Metanephros (tissue), 1 donor: Measurements from ENCODE around the gene TTC9C. TPM values are rescaled to one million over a fixed set of nuclear protein-coding genes. Genes with fewer than 3 reads are reported as not detected.

ENCODE experiments used
- total RNA-seq: library from RNA; depleted of rRNA; stranded (reverse); fragments of >200 nt; gene quantifications from one replicate; pipeline ENCODE4 v1.2.3, GENCODE V29; 2014

TTC9C gene, protein sequence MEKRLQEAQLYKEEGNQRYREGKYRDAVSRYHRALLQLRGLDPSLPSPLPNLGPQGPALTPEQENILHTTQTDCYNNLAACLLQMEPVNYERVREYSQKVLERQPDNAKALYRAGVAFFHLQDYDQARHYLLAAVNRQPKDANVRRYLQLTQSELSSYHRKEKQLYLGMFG
- 34.4 TPM for total RNA-seq

DNA sequence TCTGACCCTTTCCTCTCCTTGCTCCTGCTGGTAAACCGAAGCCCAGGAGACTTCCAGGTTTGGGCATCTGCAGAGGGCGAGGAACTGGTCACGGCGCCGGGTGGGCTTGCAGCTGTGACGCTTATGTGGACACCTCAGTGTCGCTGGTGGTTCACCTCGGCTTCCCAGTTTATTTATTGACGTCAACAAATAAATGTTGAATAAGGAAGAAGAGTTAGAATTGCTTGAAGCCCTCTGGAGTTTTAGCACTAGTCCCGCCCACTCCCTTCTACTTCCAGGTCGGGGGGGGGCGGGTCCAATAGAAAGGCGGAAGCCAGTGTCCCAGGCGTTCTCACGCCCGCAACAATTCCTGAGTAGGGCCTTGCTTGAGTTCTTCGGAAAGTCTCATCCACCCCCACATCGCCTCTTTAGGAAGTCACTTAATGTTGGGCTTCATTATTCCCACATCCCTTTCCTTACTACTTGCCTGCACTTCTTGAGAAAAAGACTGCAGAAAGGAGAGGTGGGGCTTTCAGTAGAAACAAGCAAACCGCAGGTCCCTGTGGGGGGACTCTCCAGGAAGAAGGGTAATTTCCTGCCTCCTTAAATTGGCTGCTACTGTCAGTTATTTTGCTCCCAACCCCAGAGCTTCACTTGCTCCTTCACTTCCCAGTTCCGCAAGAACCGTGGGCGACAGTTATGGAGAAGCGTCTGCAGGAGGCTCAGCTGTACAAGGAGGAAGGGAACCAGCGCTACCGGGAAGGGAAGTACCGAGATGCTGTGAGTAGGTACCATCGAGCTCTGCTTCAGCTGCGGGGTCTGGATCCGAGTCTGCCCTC lies at the start of gene TTC9C:
Gene TTC9C (plus strand): TSS at position 316 of the 818 bp plus-strand sequence. CDS start 363 bp downstream, at position 679.

DNA sequence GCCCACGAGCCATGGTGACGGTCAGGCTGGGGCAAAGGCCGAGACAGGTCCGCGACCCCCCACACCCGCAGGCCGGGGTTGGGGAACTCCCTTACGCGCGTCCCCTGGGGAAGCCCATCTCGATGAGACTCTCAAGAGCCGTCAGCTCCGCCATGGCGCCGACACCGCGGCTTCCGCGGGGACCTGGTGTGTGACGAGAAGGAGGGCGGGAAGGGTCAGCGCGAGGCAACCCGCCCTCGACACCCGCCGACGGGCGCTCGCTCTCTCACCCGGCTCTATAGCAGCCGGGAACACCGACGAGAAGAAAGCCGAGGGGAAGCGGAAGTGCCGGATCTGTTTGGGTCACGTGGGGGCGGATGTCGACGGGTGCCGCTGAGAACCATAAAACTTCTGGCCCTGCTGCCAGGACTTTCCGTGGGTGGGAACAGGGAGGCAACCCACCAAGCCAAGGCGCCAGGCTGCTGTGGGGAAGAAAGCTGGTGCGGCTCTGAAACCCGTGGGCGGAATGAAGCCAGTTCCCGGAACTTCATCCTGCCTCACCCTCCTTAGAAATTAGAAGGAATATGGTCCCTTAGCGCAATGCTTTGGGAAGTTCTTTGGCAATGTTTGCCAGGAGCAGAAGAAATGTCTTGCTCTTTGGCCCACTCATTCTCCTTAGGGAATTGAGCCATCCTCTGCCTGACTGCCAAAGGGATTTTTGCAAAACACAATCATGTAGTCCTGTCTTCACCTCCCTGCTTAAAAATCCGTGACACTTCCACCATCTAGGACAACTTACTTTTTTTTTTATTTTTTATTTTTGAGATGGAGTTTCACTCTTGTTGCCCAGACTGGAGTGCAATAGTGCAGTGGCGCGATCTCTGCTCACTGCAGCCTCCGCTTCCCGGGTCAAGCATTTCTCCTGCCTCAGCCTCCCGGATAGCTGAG lies 49.3 kb upstream of the TTC9C start, which contains the start of gene UBXN1:
Gene UBXN1 (minus strand): TSS at position 304 of the 927 bp plus-strand sequence. CDS start 150 bp downstream, at position 154.

DNA sequence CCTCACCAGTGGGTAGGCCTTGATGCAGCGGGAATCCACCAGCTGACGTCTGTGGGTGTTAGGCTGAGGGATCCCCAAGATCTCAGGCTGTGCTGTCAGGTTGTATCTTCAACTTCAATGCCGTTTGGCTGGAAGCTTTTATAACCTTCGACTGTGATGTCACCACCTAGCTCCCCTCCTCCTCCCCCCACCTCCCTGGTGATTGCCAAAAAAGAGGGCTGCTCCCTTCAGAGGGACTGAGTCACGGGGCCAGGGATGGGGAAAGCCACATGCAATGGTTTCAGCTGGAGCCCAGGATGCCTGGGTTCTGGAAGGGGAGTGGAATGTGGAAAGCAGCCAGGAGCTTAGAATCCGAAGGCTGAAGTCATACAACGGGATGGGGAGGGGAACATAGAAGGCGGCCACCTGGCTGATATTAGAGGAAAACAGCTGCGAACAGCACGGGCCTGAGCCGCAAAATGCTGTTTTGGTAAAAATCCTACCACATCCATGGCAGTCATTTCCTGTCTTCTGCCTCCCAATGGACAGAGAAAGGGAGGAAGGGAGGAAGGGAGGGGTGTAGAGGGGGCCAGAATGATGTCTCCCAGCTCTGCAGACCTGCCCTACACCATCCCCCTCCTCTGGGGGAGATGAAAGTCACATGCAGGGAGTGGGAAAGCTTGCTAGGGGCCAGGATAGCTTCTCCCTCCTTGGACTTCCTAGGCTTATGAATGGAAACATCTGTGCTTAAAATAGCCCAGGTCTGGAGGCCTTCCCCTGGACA lies 38.7 kb upstream of the TTC9C start, which contains the start of gene LRRN4CL:
Gene LRRN4CL (minus strand): TSS at position 110 of the 763 bp plus-strand sequence. CDS start 1,022 bp downstream, outside the sequence.

DNA sequence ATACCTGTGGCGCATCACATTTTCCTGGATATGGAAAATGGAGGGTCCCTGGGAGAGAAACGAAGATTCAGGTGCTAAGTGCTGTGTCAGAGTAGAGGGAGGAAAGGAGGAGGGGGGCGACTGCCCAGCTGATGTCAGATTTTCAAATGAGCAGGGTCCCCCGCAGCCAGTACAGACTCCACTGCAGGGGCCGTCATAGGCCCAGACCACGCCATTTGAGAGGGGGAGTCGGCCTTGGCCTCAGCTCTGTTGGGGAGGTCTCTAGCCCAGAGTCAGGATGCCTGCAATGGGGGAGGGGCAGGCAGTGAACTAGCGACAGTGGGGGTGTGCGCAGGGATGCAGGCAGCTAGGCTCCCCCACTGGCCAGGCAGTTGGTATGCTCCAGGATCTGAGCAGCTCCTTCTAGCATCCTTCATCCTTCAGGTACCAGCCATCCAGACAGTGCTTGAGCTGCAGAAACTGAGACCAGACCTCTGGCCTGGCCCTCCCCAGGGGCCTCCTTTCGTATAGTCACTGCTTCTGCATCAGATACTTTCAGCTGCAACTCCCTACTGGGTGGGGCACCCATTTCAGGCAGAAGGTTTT lies 20.9 kb upstream of the TTC9C start, which contains the start of the genes BSCL2 and GNG3:
Gene BSCL2 (minus strand): TSS at position 148 of the 585 bp plus-strand sequence. CDS start 229 bp downstream, outside the sequence.
Gene GNG3 (plus strand): TSS at position 400 of the 585 bp plus-strand sequence. CDS start 620 bp downstream, outside the sequence.

DNA sequence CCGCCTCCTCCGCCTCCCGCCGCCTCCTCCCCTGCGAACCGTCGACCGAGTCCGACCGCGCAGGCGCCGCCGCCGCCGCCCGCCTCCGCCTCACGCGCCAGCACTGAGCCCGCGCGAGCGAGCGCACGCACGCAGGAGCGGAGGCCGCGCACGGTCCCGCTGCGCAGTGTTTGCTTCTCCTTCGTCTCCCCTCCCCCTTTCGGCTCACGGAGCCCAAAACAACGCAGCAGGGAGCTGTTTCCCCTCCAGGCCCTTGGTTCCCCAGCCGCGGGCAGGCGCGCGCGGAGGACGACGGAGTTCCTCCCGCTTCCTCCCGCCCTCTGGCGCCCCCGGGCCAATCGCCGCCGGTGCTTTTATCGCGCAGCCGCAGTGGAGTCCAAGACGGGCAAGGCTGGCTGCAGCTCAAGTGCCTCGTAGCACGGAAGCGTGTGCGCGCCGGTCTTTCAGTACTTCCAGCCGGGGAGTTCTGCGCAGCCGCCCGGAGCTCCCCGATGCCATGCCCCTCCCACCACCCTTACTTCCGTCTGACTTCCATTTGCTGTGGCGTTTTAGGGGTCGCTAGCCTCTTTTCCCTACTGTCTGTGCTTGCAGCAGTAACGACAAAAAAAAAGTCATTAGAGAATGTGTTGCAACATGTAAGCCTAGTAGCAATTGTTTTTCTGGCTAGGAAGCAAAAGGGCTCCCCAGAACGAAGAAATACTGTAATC lies 968 bp upstream of the TTC9C start, which contains the start of gene HNRNPUL2:
Gene HNRNPUL2 (minus strand): TSS at position 293 of the 707 bp plus-strand sequence. CDS start 301 bp downstream, outside the sequence.

DNA sequence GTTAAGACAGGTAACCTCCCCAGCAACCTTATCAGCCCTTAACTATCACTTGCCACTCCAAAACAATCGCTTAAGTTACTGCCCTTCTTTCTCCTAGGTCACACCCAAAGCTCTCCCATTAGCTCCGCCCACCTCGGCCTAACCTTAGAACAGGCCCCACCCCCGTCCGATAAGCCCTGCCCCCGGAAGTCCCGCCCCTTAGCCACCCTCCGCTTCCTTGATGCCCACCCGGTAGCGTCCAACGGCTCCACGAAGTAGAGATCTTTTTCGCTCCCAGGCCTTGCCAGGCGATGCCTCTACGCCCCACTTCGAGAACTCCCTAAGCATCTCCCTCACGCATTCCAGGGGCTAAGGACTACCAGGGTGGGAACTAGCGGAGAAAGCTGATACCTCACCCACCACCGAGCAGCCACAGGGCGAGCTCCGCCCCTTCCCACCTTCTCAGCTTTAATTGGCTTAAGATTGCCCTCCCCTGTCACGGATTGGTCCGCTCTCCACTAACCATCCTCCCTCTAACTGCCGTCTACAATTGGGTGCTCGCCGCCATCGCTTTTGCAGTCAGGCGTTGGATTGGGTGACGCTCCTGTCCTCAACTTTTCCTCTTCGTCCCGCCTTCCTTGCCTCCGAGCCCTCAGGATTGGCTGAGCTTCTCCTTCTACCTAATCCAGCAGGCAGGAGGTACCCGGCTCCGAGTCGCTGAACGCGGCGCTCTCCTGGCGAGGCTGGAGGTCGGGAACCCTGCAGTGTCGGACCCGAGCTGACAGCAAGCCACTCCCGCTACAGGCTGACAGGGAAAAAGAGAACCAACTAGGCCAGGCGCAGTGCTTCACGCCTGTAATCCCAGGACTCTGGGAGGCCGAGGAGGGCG lies 25.7 kb downstream of the TTC9C start, which contains the start of gene ZBTB3:
Gene ZBTB3 (minus strand): TSS at position 425 of the 868 bp plus-strand sequence. CDS start 496 bp downstream, outside the sequence.

DNA sequence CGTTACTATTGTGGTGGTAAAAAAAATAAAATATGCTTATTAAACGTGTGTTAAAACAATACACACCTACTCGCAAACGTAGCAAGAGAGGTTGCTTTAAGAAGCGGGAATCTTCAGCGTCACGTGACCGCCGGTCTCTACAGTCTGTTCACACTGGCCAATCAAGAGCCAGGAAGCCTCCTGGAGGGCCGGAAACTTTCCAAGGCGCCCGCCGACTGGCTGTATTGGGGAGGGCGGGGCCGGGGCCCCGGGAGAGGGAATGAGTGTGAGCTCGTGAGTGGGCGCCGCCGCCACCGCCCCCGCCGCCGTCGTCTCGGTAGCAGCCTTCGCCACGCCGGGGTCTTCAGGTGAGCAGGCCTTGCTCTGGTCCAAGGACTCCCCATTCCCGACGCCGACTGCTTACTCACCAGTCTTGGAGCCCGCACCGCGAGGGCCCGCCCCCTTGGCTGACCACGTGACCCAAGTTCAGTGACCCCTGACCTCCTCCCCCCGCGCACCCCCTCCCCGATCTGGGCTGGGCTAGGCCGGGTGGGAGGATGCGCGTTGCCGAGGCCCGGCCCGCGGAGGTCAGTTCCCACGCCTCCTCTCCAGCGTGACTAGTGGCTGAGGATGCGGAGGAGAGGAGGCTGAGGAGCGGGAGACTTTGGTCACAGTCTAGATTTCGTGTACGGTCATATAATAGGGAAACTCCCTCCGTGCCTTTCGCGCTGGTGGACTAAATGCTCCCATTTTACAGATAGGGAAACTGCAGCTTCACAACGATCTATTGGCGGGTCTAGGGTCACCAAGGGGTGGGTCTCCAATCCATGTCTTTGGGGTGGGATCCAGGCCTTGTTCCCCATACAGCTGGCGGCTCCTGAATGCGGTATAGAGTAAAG lies 43.1 kb downstream of the TTC9C start, which contains the start of gene TAF6L:
Gene TAF6L (plus strand): TSS at position 253 of the 878 bp plus-strand sequence. CDS start 4,388 bp downstream, outside the sequence.

DNA sequence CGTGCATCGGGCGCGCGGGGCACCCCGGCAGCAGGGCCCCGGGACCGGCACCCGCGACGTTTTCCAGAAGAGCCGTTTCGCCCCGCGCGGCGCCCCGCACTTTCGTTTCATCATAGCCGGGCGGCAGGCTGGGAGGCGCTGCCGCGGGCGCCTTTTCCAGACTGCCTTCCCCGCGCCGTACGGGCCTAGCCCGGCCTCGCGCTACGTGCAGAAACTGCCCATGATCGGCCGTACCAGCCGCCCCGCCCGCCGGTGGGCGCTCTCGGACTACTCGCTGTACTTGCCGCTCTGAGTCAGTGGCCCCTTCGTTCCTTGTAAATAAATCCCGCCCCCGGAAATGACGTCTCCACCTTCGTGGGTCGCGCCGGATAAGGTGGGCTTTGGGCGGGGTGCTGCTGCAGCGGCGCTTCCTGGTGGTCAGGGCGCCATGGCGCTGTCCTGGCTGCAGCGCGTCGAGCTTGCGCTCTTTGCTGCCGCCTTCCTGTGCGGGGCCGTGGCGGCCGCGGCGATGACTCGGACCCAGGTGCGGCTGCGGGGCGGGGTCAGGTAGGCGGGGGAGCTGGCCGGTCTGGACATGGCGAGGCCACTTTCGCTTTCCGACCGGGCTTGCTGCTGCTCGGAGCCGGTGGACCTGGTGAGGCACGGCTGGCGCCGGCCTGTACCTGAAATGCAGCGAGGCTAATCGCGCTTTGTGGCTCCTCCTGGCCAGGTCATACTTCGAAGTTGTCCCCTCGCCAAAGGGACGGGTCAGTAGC lies 58.9 kb downstream of the TTC9C start, which contains the start of gene TMEM179B:
Gene TMEM179B (plus strand): TSS at position 398 of the 755 bp plus-strand sequence. CDS start 30 bp downstream, at position 428.

Other genes with a start within 250 kb of the TTC9C start
- gene AHNAK, start 181.7 kb upstream of the TTC9C start, total RNA-seq, result 286 TPM
- 1,423 TPM for gene EEF1G, start 154.6 kb upstream of the TTC9C start, total RNA-seq
- 12.9 TPM for gene TUT1, start 137.0 kb upstream of the TTC9C start, total RNA-seq
- gene MTA2, start 126.6 kb upstream of the TTC9C start, total RNA-seq, result 79.0 TPM
- 26.9 TPM for gene EML3, start 115.7 kb upstream of the TTC9C start, total RNA-seq
- 1.6 TPM for gene ROM1, start 115.2 kb upstream of the TTC9C start, total RNA-seq
- gene B3GAT3, start 106.5 kb upstream of the TTC9C start, total RNA-seq, result 28.3 TPM
- 253 TPM for gene GANAB, start 81.9 kb upstream of the TTC9C start, total RNA-seq
- gene INTS5, start 75.2 kb upstream of the TTC9C start, total RNA-seq, result 23.0 TPM
- gene C11orf98, start 63.3 kb upstream of the TTC9C start, total RNA-seq, result 20.1 TPM
- gene CSKMT, start 63.2 kb upstream of the TTC9C start, total RNA-seq, result 8.9 TPM
- gene UQCC3, start 56.8 kb upstream of the TTC9C start, total RNA-seq, result 10.2 TPM
- gene LBHD1, start 56.2 kb upstream of the TTC9C start, total RNA-seq, result 4.0 TPM
- 89.0 TPM for gene UBXN1, start 49.4 kb upstream of the TTC9C start, total RNA-seq
- 5.4 TPM for gene LRRN4CL, start 39.0 kb upstream of the TTC9C start, total RNA-seq
- gene BSCL2, start 21.1 kb upstream of the TTC9C start, total RNA-seq, result 79.3 TPM
- gene GNG3, start 20.8 kb upstream of the TTC9C start, total RNA-seq, result not detected
- gene HNRNPUL2, start 1.0 kb upstream of the TTC9C start, total RNA-seq, result 39.5 TPM
- 14.8 TPM for gene ZBTB3, start 25.7 kb downstream of the TTC9C start, total RNA-seq
- gene POLR2G, start 33.1 kb downstream of the TTC9C start, total RNA-seq, result 87.4 TPM
- 36.1 TPM for gene TAF6L, start 42.9 kb downstream of the TTC9C start, total RNA-seq
- gene TMEM179B, start 58.9 kb downstream of the TTC9C start, total RNA-seq, result 43.4 TPM
- gene TMEM223, start 63.5 kb downstream of the TTC9C start, total RNA-seq, result 20.4 TPM
- gene NXF1, start 77.0 kb downstream of the TTC9C start, total RNA-seq, result 37.9 TPM
- 34.2 TPM for gene STX5, start 103.6 kb downstream of the TTC9C start, total RNA-seq
- gene TEX54, start 104.4 kb downstream of the TTC9C start, total RNA-seq, result not detected
- gene WDR74, start 111.1 kb downstream of the TTC9C start, total RNA-seq, result 33.6 TPM
- 139 TPM for gene SLC3A2, start 152.4 kb downstream of the TTC9C start, total RNA-seq
- not detected for gene CHRM1, start 192.9 kb downstream of the TTC9C start, total RNA-seq